K562 (cell line): ENCODE data around the gene GPR37L1. TPM values are rescaled to one million over a fixed set of nuclear protein-coding genes. Genes with fewer than 3 reads are reported as not detected.

ENCODE experiments used
- CREM ChIP-seq: IDR thresholded peaks from 2 replicates; pipeline ENCODE4 v1.6.1; 2014; ENCODE audit warnings: antibody characterized with exemption, low read depth
- EGR1 ChIP-seq: fragments of 450-650 bp; conservative IDR thresholded peaks from 2 replicates; pipeline ENCODE4 v1.6.1; 2017; ENCODE audit warnings: mild to moderate bottlenecking
- HDAC2 ChIP-seq: fragments of 450-650 bp; IDR thresholded peaks from 2 replicates; pipeline ENCODE4 v1.6.1; 2016; ENCODE audit warnings: mild to moderate bottlenecking
- KLF16 ChIP-seq: IDR thresholded peaks from 2 replicates; pipeline ENCODE4 v1.6.1; 2016; ENCODE audit warnings: antibody characterized with exemption
- MBD2 ChIP-seq: sonication (generic); IDR thresholded peaks from 2 replicates; pipeline ENCODE4 v1.6.1; 2016; ENCODE audit warnings: low read depth, borderline replicate concordance
- MECOM ChIP-seq: fragments of 250-450 bp; sonication (Bioruptor Pico); IDR thresholded peaks from 2 replicates; pipeline ENCODE4 v1.8.0; 2022; ENCODE audit warnings: inconsistent platforms
- PML ChIP-seq: IDR thresholded peaks from 2 replicates; pipeline ENCODE4 v1.6.1; 2012; ENCODE audit warnings: low read length, inconsistent platforms
- POLR2A ChIP-seq: fragments of 450-650 bp; conservative IDR thresholded peaks from 2 replicates; pipeline ENCODE4 v1.6.1; 2016
- POLR2AphosphoS5 ChIP-seq: IDR thresholded peaks from 2 replicates; pipeline ENCODE4 v1.6.1; 2011; ENCODE audit warnings: mild to moderate bottlenecking, low read depth, low read length, moderate library complexity; ENCODE audit not compliant: control insufficient read depth, insufficient read depth
- SMARCA4 ChIP-seq: fragments of 450-650 bp; IDR thresholded peaks from 2 replicates; pipeline ENCODE4 v1.6.1; 2016
- SMARCA5 ChIP-seq: fragments of 450-650 bp; IDR thresholded peaks from 2 replicates; pipeline ENCODE4 v1.6.1; 2016
- SMARCE1 ChIP-seq: fragments of 450-650 bp; IDR thresholded peaks from 2 replicates; pipeline ENCODE4 v1.7.1; 2016; ENCODE audit warnings: mild to moderate bottlenecking
- SUPT5H ChIP-seq: fragments of 450-650 bp; IDR thresholded peaks from 2 replicates; pipeline ENCODE4 v1.6.1; 2016
- TBP ChIP-seq: optimal IDR thresholded peaks from 2 replicates; pipeline ENCODE3; 2011; ENCODE audit warnings: low read depth, low read length, improper control_type of control experiment
- ZBTB7A ChIP-seq: IDR thresholded peaks from 2 replicates; pipeline ENCODE4 v1.6.1; 2011; ENCODE audit warnings: low read depth, mild to moderate bottlenecking, low read length, moderate library complexity, borderline replicate concordance; ENCODE audit not compliant: control insufficient read depth
- ZC3H4 ChIP-seq: sonication (generic); formaldehyde crosslinking; IDR thresholded peaks from 2 replicates; pipeline ENCODE4 v1.9.0; 2021; ENCODE audit warnings: missing genetic modification reagents, borderline replicate concordance
- ZEB2 ChIP-seq: fragments of 450-650 bp; IDR thresholded peaks from 2 replicates; pipeline ENCODE4 v1.6.1; 2016
- polyA plus RNA-seq, 8 experiments: library from polyadenylated mRNA; depleted of rRNA in 4 of 8; stranded (reverse) in 5 of 8; unstranded in 3 of 8; fragments of >200 nt; fragmentation: Nextera tagmentation in 2 of 8; fragmentation: Illumina TruSeq in 1 of 8; extraction: Ambion mirVana in 2 of 8; extraction: Trizol in 1 of 8; gene quantifications; 2 replicates each; pipeline versions ENCODE4 v1.2.1 to v1.2.3, GENCODE V29; 2011 to 2014; ENCODE audit warnings: inconsistent platforms in 1 of 8, missing spikeins in 1 of 8
- total RNA-seq, 7 experiments: library from RNA; depleted of rRNA in 6 of 7; stranded (reverse); fragments of >200 nt in 6 of 7; fragmentation: Illumina TruSeq in 2 of 7; extraction: Trizol in 2 of 7; gene quantifications; 2 replicates each; pipeline versions ENCODE4 v1.2.1 to v1.2.3, GENCODE V29; 2011 to 2021; ENCODE audit warnings: low replicate concordance in 1 of 7
- TF ChIP-seq, protein P1 (sequence below): fragments of 250-450 bp; sonication (Bioruptor Pico); IDR thresholded peaks from 2 replicates; pipeline ENCODE4 v1.5.0; 2021
- TF ChIP-seq, protein P2 (sequence below): sonication (generic); formaldehyde crosslinking; IDR thresholded peaks from 2 replicates; pipeline ENCODE4 v1.9.0; 2022; ENCODE audit warnings: mild to moderate bottlenecking, missing genetic modification reagents
- TF ChIP-seq, protein P3 (sequence below), 3 experiments: fragments of 200-800 bp in 1 of 3; fragments of 250-450 bp in 1 of 3; fragments of 450-650 bp in 1 of 3; sonication (Bioruptor Pico) in 1 of 3; sonication (Bioruptor generic) in 1 of 3; formaldehyde crosslinking in 1 of 3; IDR thresholded peaks; 2 replicates each; pipeline versions ENCODE4 v1.6.1 to v1.8.0; 2016 to 2022; ENCODE audit warnings: mild to moderate bottlenecking in 2 of 3, missing genetic modification characterization in 2 of 3, missing compliant biosample characterization in 1 of 3, moderate library complexity in 1 of 3
- TF ChIP-seq, protein P4 (sequence below): fragments of 450-650 bp; IDR thresholded peaks from 2 replicates; pipeline ENCODE4 v1.6.1; 2014; ENCODE audit warnings: low read depth, mild to moderate bottlenecking, moderate library complexity, borderline replicate concordance
- TF ChIP-seq, protein P5 (sequence below): IDR thresholded peaks from 2 replicates; pipeline ENCODE4 v1.6.1; 2016; ENCODE audit warnings: missing genetic modification characterization, missing compliant biosample characterization

GPR37L1 gene
- total and polyA plus RNA-seq, 9 of the 15 experiments (the other 6 are each of a cell fraction or from before 2014, with no cell fraction given), result not detected

- TF ChIP-seq, protein P1, sequence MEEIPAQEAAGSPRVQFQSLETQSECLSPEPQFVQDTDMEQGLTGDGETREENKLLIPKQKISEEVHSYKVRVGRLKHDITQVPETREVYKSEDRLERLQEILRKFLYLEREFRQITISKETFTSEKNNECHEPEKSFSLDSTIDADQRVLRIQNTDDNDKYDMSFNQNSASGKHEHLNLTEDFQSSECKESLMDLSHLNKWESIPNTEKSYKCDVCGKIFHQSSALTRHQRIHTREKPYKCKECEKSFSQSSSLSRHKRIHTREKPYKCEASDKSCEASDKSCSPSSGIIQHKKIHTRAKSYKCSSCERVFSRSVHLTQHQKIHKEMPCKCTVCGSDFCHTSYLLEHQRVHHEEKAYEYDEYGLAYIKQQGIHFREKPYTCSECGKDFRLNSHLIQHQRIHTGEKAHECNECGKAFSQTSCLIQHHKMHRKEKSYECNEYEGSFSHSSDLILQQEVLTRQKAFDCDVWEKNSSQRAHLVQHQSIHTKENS (CRISPR knock-in tag), result no peak
- TF ChIP-seq, protein P2, sequence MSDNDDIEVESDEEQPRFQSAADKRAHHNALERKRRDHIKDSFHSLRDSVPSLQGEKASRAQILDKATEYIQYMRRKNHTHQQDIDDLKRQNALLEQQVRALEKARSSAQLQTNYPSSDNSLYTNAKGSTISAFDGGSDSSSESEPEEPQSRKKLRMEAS (CRISPR knock-in tag), result peak; percentile 63
- TF ChIP-seq SMARCA5, result 0 out of 2 replicates have a peak, but pooled peaks have one; percentile 51
- TF ChIP-seq, protein P3, sequence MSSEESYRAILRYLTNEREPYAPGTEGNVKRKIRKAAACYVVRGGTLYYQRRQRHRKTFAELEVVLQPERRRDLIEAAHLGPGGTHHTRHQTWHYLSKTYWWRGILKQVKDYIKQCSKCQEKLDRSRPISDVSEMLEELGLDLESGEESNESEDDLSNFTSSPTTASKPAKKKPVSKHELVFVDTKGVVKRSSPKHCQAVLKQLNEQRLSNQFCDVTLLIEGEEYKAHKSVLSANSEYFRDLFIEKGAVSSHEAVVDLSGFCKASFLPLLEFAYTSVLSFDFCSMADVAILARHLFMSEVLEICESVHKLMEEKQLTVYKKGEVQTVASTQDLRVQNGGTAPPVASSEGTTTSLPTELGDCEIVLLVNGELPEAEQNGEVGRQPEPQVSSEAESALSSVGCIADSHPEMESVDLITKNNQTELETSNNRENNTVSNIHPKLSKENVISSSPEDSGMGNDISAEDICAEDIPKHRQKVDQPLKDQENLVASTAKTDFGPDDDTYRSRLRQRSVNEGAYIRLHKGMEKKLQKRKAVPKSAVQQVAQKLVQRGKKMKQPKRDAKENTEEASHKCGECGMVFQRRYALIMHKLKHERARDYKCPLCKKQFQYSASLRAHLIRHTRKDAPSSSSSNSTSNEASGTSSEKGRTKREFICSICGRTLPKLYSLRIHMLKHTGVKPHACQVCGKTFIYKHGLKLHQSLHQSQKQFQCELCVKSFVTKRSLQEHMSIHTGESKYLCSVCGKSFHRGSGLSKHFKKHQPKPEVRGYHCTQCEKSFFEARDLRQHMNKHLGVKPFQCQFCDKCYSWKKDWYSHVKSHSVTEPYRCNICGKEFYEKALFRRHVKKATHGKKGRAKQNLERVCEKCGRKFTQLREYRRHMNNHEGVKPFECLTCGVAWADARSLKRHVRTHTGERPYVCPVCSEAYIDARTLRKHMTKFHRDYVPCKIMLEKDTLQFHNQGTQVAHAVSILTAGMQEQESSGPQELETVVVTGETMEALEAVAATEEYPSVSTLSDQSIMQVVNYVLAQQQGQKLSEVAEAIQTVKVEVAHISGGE (CRISPR knock-in tag; IDR thresholded peaks at IDR 0.05), result peak in 1 of 3 experiments; percentile 31; a peak in 1 of 6 replicates
- peak; percentile 55; the same call in 1 of the 2 replicates for TF ChIP-seq KLF16
- TF ChIP-seq CREM, result 0 out of 2 replicates have a peak, but pooled peaks have one; percentile 41
- TF ChIP-seq SUPT5H, result peak; percentile 83
- TF ChIP-seq, protein P4, sequence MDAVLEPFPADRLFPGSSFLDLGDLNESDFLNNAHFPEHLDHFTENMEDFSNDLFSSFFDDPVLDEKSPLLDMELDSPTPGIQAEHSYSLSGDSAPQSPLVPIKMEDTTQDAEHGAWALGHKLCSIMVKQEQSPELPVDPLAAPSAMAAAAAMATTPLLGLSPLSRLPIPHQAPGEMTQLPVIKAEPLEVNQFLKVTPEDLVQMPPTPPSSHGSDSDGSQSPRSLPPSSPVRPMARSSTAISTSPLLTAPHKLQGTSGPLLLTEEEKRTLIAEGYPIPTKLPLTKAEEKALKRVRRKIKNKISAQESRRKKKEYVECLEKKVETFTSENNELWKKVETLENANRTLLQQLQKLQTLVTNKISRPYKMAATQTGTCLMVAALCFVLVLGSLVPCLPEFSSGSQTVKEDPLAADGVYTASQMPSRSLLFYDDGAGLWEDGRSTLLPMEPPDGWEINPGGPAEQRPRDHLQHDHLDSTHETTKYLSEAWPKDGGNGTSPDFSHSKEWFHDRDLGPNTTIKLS, result no peak
- TF ChIP-seq ZEB2, result 0 out of 2 replicates have a peak, but pooled peaks have one; percentile 17
- TF ChIP-seq TBP, result peak; percentile 69
- peak; percentile 64 for TF ChIP-seq MECOM (CRISPR knock-in tag)
- TF ChIP-seq, protein P5, sequence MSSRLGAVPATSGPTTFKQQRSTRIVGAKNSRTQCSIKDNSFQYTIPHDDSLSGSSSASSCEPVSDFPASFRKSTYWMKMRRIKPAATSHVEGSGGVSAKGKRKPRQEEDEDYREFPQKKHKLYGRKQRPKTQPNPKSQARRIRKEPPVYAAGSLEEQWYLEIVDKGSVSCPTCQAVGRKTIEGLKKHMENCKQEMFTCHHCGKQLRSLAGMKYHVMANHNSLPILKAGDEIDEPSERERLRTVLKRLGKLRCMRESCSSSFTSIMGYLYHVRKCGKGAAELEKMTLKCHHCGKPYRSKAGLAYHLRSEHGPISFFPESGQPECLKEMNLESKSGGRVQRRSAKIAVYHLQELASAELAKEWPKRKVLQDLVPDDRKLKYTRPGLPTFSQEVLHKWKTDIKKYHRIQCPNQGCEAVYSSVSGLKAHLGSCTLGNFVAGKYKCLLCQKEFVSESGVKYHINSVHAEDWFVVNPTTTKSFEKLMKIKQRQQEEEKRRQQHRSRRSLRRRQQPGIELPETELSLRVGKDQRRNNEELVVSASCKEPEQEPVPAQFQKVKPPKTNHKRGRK (tag), result no peak
- peak; percentile 64 for TF ChIP-seq SMARCE1
- peak; percentile 70 for TF ChIP-seq SMARCA4
- peak; percentile 91 for TF ChIP-seq POLR2A
- peak; percentile 76 for TF ChIP-seq EGR1
- TF ChIP-seq POLR2AphosphoS5, result peak; percentile 86
- 0 out of 2 replicates have a peak, but pooled peaks have one; percentile 27 for TF ChIP-seq PML
- peak; percentile 63; the same call in 1 of the 2 replicates for TF ChIP-seq HDAC2
- peak; percentile 66; the same call in 1 of the 2 replicates for TF ChIP-seq ZBTB7A
- no peak for TF ChIP-seq MBD2
- TF ChIP-seq ZC3H4, result no peak
Observed at GRCh38 chr1:202164271-202165037, 41.7 kb downstream of the GPR37L1 start (continued).
